Lower lobe of right lung (tissue), 2 donors: Measurements from ENCODE around the gene IL34. TPM values are rescaled to one million over a fixed set of nuclear protein-coding genes. Genes with fewer than 3 reads are reported as not detected.

Experiments used
- ATAC-seq, 2 donors: fragments of 200-7000 bp; cut with Tn5 transposase; one replicate each; pipeline ENCODE4 v1.9.1; 2020 to 2022; ENCODE audit warnings: mild to moderate bottlenecking in 2 of 2, moderate library complexity in 2 of 2
- DNase-seq: peaks from one replicate; pipeline ENCODE4 v3.0.0-alpha.2; 2020
- H3K27ac ChIP-seq: fragments of 200-600 bp; one replicate; pipeline ENCODE4 v1.8.0; 2022
- H3K27me3 ChIP-seq: fragments of 200-600 bp; one replicate; pipeline ENCODE4 v1.8.0; 2022; ENCODE audit warnings: low read depth
- H3K36me3 ChIP-seq: fragments of 200-600 bp; one replicate; pipeline ENCODE4 v1.8.0; 2022; ENCODE audit warnings: mild to moderate bottlenecking
- H3K4me1 ChIP-seq: fragments of 200-600 bp; one replicate; pipeline ENCODE4 v1.8.0; 2022
- H3K4me3 ChIP-seq: fragments of 200-600 bp; one replicate; pipeline ENCODE4 v1.8.0; 2022; ENCODE audit warnings: mild to moderate bottlenecking
- H3K9me3 ChIP-seq: fragments of 200-600 bp; one replicate; pipeline ENCODE4 v1.8.0; 2022
- CTCF ChIP-seq: fragments of 200-600 bp; IDR thresholded peaks from one replicate; pipeline ENCODE4 v1.8.0; 2022; ENCODE audit warnings: antibody characterized with exemption, mild to moderate bottlenecking
- intact Hi-C: fragments of 100-400 bp; cut with DNase I; formaldehyde crosslinking; loops from one replicate; pipeline ENCODE4 v1.11.0; 2022
- total RNA-seq: library from RNA; stranded (reverse); fragmentation: NEBNext Ultra II Directional; extraction: Animal tissue kit (Norgen Biotek cat#: 25700); gene quantifications from one replicate; pipeline ENCODE4 v1.2.1, GENCODE V29; 2021
- donor health status: DM: no; HTN: yes; CAD: no; lungs with severe emphysema.

Gene IL34
- total RNA-seq, 1 donor from 2014 or later: 2.6 TPM

- DNase-seq: no peak
- H3K4me1 ChIP-seq: no peaks in the 10 kb centered on the region
- intact Hi-C loops: no loop called here
Measured at GRCh38 chr16:70660672-70661350, 14.5 kb downstream of the IL34 start.

GRCh38 chr16:70661534-70661917, 15.2 kb downstream of the IL34 start:
- no peak overlapping the region for H3K27ac ChIP-seq
- TF ChIP-seq CTCF: no peak
- H3K9me3 ChIP-seq: no peaks in the 10 kb centered on the region
- DNase-seq: no peak
- H3K36me3 ChIP-seq: peaks cover 38% of the 10 kb centered on the region
- H3K4me3 ChIP-seq: no peak overlapping the region
- no peaks in the 10 kb centered on the region for H3K27me3 ChIP-seq
- no peak for ATAC-seq
- intact Hi-C loops: no loop called here
- no peaks in the 10 kb centered on the region for H3K4me1 ChIP-seq

More at GRCh38 chr16:70660672-70661350, 14.5 kb downstream of the IL34 start:
- H3K36me3 ChIP-seq: peaks cover 31% of the 10 kb centered on the region
- no peak for TF ChIP-seq CTCF
- ATAC-seq: no peak
- H3K4me3 ChIP-seq: no peak overlapping the region
- H3K9me3 ChIP-seq: no peaks in the 10 kb centered on the region
- no peak overlapping the region for H3K27ac ChIP-seq
- H3K27me3 ChIP-seq: no peaks in the 10 kb centered on the region

GRCh38 chr16:70661918-70662641, 15.7 kb downstream of the IL34 start:
- ATAC-seq: no peak
- Histone ChIP-seq H3K4me3 (no peak overlapping the region), H3K9me3 (no peaks in the 10 kb centered on the region)

GRCh38 chr16:70662991-70663523, 16.7 kb downstream of the IL34 start:
- intact Hi-C loops: no loop called here
- H3K27me3 ChIP-seq: no peaks in the 10 kb centered on the region
- DNase-seq: no peak

More at GRCh38 chr16:70661918-70662641, 15.7 kb downstream of the IL34 start:
- Histone ChIP-seq H3K4me1 (no peaks in the 10 kb centered on the region), H3K27me3 (no peaks in the 10 kb centered on the region), H3K27ac (no peak overlapping the region), H3K36me3 (peaks cover 42% of the 10 kb centered on the region)
- intact Hi-C loops: no loop called here
- DNase-seq: no peak
- no peak for TF ChIP-seq CTCF

More at GRCh38 chr16:70662991-70663523, 16.7 kb downstream of the IL34 start:
- Histone ChIP-seq H3K27ac (no peak overlapping the region), H3K4me1 (no peaks in the 10 kb centered on the region), H3K4me3 (no peak overlapping the region), H3K36me3 (peaks cover 49% of the 10 kb centered on the region), H3K9me3 (no peaks in the 10 kb centered on the region)
- ATAC-seq: no peak
- TF ChIP-seq CTCF: no peak
